GM23338 (cell line): ENCODE measurements around the gene CCR4.

Experiments used
- CREB1 ChIP-seq: fragments of 250-450 bp; sonication (Bioruptor Pico); IDR thresholded peaks from 2 replicates; pipeline ENCODE4 v1.5.0; 2020; ENCODE audit warnings: low read depth, mild to moderate bottlenecking, moderate library complexity
- CTCF ChIP-seq, 2 experiments: fragments of 200-600 bp in 1 of 2; sonication (generic) in 1 of 2; conservative IDR thresholded peaks; 2 replicates each; pipeline versions ENCODE4 v1.5.1 to v1.6.1; 2016 to 2017; ENCODE audit warnings: antibody characterized with exemption in 2 of 2, low read depth in 2 of 2, mild to moderate bottlenecking in 2 of 2, moderate library complexity in 1 of 2
- EZH2 ChIP-seq: fragments of 200-600 bp; sonication (generic); IDR thresholded peaks from one replicate; pipeline ENCODE4 v1.8.0; 2017; ENCODE audit warnings: antibody characterized with exemption, mild to moderate bottlenecking, low read depth; ENCODE audit not compliant: unreplicated experiment
- NANOG ChIP-seq: IDR thresholded peaks from 2 replicates; pipeline ENCODE4 v1.6.1; 2016; ENCODE audit warnings: antibody characterized with exemption, borderline replicate concordance
- REST ChIP-seq: IDR thresholded peaks from one replicate; pipeline ENCODE4 v1.6.1; 2018; ENCODE audit warnings: antibody characterized with exemption; ENCODE audit not compliant: unreplicated experiment

GRCh38 chr3:33001889-33002288 is 50.4 kb downstream of the CCR4 start:
- TF ChIP-seq CTCF (conservative IDR thresholded peaks at IDR 0.05; ENCODE audit: low read depth in 2 of 2) (no peak), CREB1 (CRISPR knock-in tag) (no peak), REST (no peak), EZH2 (no peak), NANOG (no peak)
